CD4-positive, alpha-beta T cell treated with Interleukin-21 for 1 hour (primary cell): ENCODE data around the gene SVOP.
"Not testable (repeated sequence)": the region's sequence is repeated elsewhere in the genome, so short reads cannot be mapped to it uniquely, and the experiment has no call there.

Experiments used
- DNase-seq: peaks from one replicate; pipeline ENCODE4 v3.0.0-alpha.2; 2020

The SVOP gene

GRCh38 chr12:108879615-108880254 lies 141.1 kb downstream of the SVOP start, which contains the start of gene DAO:
TSS of gene DAO (plus strand) at chr12:108880092. CDS start at chr12:108885007, 4,915 bp downstream.
- DNase-seq = no peak

- DNase-seq = no peak
Observed at GRCh38 chr12:108876550-108876949, 144.3 kb downstream of the SVOP start.

- DNase-seq = no peak
Observed at GRCh38 chr12:108875682-108876361, 145.0 kb downstream of the SVOP start.

- DNase-seq = no peak
Observed at GRCh38 chr12:108875280-108875679, 145.6 kb downstream of the SVOP start.

- DNase-seq = no peak
Observed at GRCh38 chr12:108868781-108869180, 152.1 kb downstream of the SVOP start.

GRCh38 chr12:108866083-108866482 lies 154.8 kb downstream of the SVOP start:
- not testable (repeated sequence) for DNase-seq

- no peak for DNase-seq
Observed at GRCh38 chr12:108865169-108865568, 155.7 kb downstream of the SVOP start.

GRCh38 chr12:108862588-108862959 lies 158.3 kb downstream of the SVOP start:
- DNase-seq = no peak

- DNase-seq = peak; percentile 29
Observed at GRCh38 chr12:108861878-108862587, 158.8 kb downstream of the SVOP start.

GRCh38 chr12:108860443-108860842 lies 160.4 kb downstream of the SVOP start:
- DNase-seq = no peak

- no peak for DNase-seq
Observed at GRCh38 chr12:108859923-108860291, 161.0 kb downstream of the SVOP start.

- not testable (repeated sequence) for DNase-seq
Observed at GRCh38 chr12:108859141-108859922, 161.5 kb downstream of the SVOP start.

- no peak for DNase-seq
Observed at GRCh38 chr12:108858311-108859074, 162.4 kb downstream of the SVOP start.
